ENCODE data around the gene XXYLT1. TPM values are rescaled to one million over a fixed set of nuclear protein-coding genes. Genes with fewer than 3 reads are reported as not detected.

The XXYLT1 gene
- total and polyA plus RNA-seq, 10 of the 15 experiments (the other 5 are each of a cell fraction or from before 2014, with no cell fraction given) = 1.2 to 14.2 (median 9.3) TPM

- Histone ChIP-seq H3K9ac (ENCODE audit: control insufficient read depth, insufficient read depth, low read length) (no peak overlapping the region), H3K4me3 (no peak overlapping the region), H3K27ac (ENCODE audit: control insufficient read depth, insufficient read depth) (no peak overlapping the region), H3K36me3 (ENCODE audit: control insufficient read depth in 2 of 2, insufficient read depth in 2 of 2, low read length in 1 of 2) (no peaks in the 10 kb centered on the region; a peak in 1 of 4 replicates), H3K4me1 (ENCODE audit: control insufficient read depth, insufficient read depth, low read length) (no peaks in the 10 kb centered on the region), H3K4me2 (ENCODE audit: control insufficient read depth, insufficient read depth) (no peak overlapping the region), H3K79me2 (ENCODE audit: control insufficient read depth, insufficient read depth, low read length) (no peaks in the 10 kb centered on the region), H3K27me3 (replicated peaks in 1 of 2; ENCODE audit: control insufficient read depth in 2 of 2, insufficient read depth in 2 of 2, low read length in 1 of 2) (no peaks in the 10 kb centered on the region), H4K20me1 (ENCODE audit: control insufficient read depth, insufficient read depth) (no peaks in the 10 kb centered on the region), H3K9me3 (replicated peaks; ENCODE audit: control insufficient read depth, insufficient read depth, low read length) (no peaks in the 10 kb centered on the region; the same call in 2 of the 3 replicates), H2AFZ (ENCODE audit: control insufficient read depth, low read depth, low read length) (no peak overlapping the region)
- POLR2A ChIA-PET = no interaction called here
- in situ Hi-C loops (cut with MboI) (no loop called here), intact Hi-C loops (cut with micrococcal nuclease; ENCODE audit: unreplicated experiment) (no loop called here)
- RAD21 ChIA-PET (ENCODE audit: unreplicated experiment) = no interaction called here
- WGBS (ENCODE audit: insufficient coverage, insufficient replicate concordance, low lambda C conversion rate, missing lambda C conversion rate) = 93% methylated on average over 8 of the region's 8 CpGs
- FAIRE-seq = no peak
- BruUV-seq (replicated peaks) = no TSS peak
- no peak for DNase-seq (ENCODE audit: low read depth, low spot score)
- CTCF ChIA-PET = no interaction called here
- SMC1A ChIA-PET (ENCODE audit: uncharacterized antibody, unreplicated experiment) = no interaction called here
- no peak for ATAC-seq
- TF ChIP-seq ZNF592 (IDR thresholded peaks at IDR 0.05) (no peak), ZBTB33 (IDR thresholded peaks at IDR 0.05) (no peak), SIX5 (IDR thresholded peaks at IDR 0.05; ENCODE audit: low read depth, low read length, severe bottlenecking) (no peak), WRNIP1 (IDR thresholded peaks at IDR 0.05; ENCODE audit: borderline replicate concordance, low read depth, low read length) (no peak), MEF2B (IDR thresholded peaks at IDR 0.05; ENCODE audit: partially characterized antibody, poor library complexity, severe bottlenecking) (no peak), ATF7 (IDR thresholded peaks at IDR 0.05; ENCODE audit: low read depth) (no peak), MAX (IDR thresholded peaks at IDR 0.05; ENCODE audit: low read depth, low read length) (no peak), ATF3 (IDR thresholded peaks at IDR 0.05; ENCODE audit: borderline replicate concordance, extremely low read depth, low read depth, low read length) (no peak), BCLAF1 (IDR thresholded peaks at IDR 0.05) (no peak)
These were observed 51.4 kb downstream of the XXYLT1 start for GRCh38 chr3:195219351-195220230.
